ENCODE data around the gene TBX5.

Gene TBX5

GRCh38 chr12:114320968-114321367, 85.0 kb downstream of the TBX5 start:
- DNase-seq (ENCODE audit: low read depth in 2 of 2, low spot score in 1 of 2), result no peak

DNA sequence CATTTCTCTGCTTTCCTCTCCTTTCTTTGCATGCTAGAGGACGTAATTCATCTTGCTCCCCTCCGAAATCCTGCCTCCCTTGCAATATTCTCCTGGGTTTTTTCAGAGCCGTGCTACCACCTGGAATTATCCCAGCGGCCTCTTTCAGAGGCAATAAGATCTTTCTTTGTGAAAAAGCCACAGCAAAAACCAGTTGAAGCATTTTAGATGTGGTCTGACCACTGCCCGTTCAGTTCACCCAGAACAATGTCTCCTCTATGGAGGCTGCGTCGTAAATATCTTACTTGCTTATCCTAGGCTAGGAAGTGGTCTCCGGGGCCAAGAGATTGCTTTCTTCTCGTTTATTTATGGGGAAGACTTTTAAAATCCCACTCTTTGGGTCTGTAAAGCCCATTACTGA, 85.8 kb downstream of the TBX5 start:
- DNase-seq (ENCODE audit: low read depth in 2 of 2, low spot score in 1 of 2), result no peak

GRCh38 chr12:114319422-114319821, 86.5 kb downstream of the TBX5 start:
- DNase-seq (ENCODE audit: low read depth in 2 of 2, low spot score in 1 of 2), result no peak

DNA sequence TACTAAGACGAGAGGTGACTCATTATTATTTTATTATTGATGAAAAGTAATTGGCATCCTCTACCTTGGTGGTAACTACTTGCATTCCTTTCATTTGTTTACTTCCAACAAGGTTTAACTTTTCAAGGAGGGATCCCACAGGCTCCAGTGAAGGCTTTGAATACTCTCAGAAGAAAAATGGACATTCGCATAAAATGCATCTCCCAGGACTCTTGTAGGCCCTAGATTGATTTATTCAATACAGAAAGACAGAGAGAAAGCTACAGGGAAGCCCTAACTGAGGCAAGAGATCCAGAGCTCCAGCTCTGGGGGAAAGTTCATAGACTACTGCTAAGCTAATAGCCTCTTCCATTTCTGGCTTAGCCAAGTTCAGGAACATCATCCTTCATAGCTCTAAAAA, 87.0 kb downstream of the TBX5 start:
- DNase-seq (ENCODE audit: low read depth in 2 of 2, low spot score in 1 of 2), result no peak

- no peak for DNase-seq (ENCODE audit: low read depth in 2 of 2, low spot score in 1 of 2)
Observed at GRCh38 chr12:114316076-114316475, 89.9 kb downstream of the TBX5 start.

- DNase-seq (ENCODE audit: low read depth in 2 of 2, low spot score in 1 of 2), result no peak
Observed at GRCh38 chr12:114314974-114315720, 90.8 kb downstream of the TBX5 start.

GRCh38 chr12:114314403-114314802, 91.5 kb downstream of the TBX5 start:
- no peak for DNase-seq (ENCODE audit: low read depth in 2 of 2, low spot score in 1 of 2)

GRCh38 chr12:114313910-114314309, 92.0 kb downstream of the TBX5 start:
- no peak for DNase-seq (ENCODE audit: low read depth in 2 of 2, low spot score in 1 of 2)

DNA sequence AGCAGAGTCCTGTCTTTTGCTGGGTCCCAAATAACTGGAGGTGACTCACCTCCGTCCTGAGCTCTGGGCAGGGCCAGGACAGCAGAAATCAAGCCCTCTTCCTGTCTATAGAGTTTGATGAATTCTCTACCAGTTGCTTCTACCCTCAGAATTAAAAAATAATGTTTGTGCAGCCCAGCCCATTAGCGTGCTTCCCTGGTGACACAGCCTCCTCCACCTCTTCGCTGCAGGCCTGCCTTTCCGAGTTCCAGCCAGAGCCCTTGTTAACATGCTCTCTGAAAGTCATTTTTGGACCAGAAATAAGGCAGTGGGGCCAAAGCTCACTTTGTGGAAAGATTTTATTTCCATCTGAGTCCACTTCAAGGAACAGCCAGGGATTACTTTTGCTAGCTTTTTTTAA, 94.0 kb downstream of the TBX5 start:
- no peak for DNase-seq (ENCODE audit: low read depth in 2 of 2, low spot score in 1 of 2)

- no peak for DNase-seq (ENCODE audit: low read depth in 2 of 2, low spot score in 1 of 2)
Observed at GRCh38 chr12:114306646-114307045, 99.3 kb downstream of the TBX5 start.

- DNase-seq (ENCODE audit: low read depth in 2 of 2, low spot score in 1 of 2), result no peak
Observed at GRCh38 chr12:114305446-114305845, 100.5 kb downstream of the TBX5 start.

Data from stimulated activated CD8-positive, alpha-beta memory T cell treated with anti-CD3 and anti-CD28 coated beads, Interleukin-4, amount 100 ng/mL, for 4 hours (primary cell).